HEK293 (cell line): ENCODE results near the gene SLC2A2.

Source experiments
- CTCF ChIA-PET: fragments of 350-600 bp; formaldehyde crosslinking; extraction: SDS; loops from one replicate; lab custom pipeline; 2021; ENCODE audit warnings: antibody characterized with exemption; lab: Yijun Ruan, JAX
- POLR2A ChIA-PET: fragments of 300-600 bp; formaldehyde crosslinking; extraction: SDS; loops from one replicate; lab custom pipeline; 2020; ENCODE audit warnings: antibody characterized with exemption, inconsistent platforms; lab: Yijun Ruan, JAX
- H3K27ac ChIP-seq: fragments of 200-500 bp; sonication (Bioruptor generic); 2 replicates; pipeline ENCODE4 v1.5.1; 2014; ENCODE audit warnings: low read depth, low read length, control low read depth, inconsistent platforms; ENCODE audit errors: extremely low read depth
- H3K36me3 ChIP-seq, 2 experiments: fragments of 200-500 bp in 1 of 2; sonication (Bioruptor generic) in 1 of 2; 1 replicate in 1 of 2; 2 replicates in 1 of 2; pipeline ENCODE4 v1.5.1; 2014 to 2017; ENCODE audit warnings: inconsistent platforms in 2 of 2, low read length in 2 of 2; ENCODE audit not compliant: control insufficient read depth in 2 of 2, insufficient read depth in 1 of 2
- H3K4me1 ChIP-seq: fragments of 200-500 bp; sonication (Bioruptor generic); 2 replicates; pipeline ENCODE4 v1.5.1; 2014; ENCODE audit warnings: mild to moderate bottlenecking, low read length, inconsistent platforms; ENCODE audit not compliant: control insufficient read depth, insufficient read depth
- H3K4me3 ChIP-seq: 2 replicates; pipeline ENCODE4 v1.5.1; 2011; ENCODE audit warnings: low read depth, mild to moderate bottlenecking, control low read depth, low read length, moderate library complexity
- H3K9me3 ChIP-seq: fragments of 200-500 bp; sonication (Bioruptor generic); 2 replicates; pipeline ENCODE4 v1.5.1; 2014; ENCODE audit warnings: low read depth, low read length, inconsistent platforms; ENCODE audit not compliant: control insufficient read depth, insufficient read depth
- GLIS1 ChIP-seq: fragments of 450-650 bp; formaldehyde crosslinking; IDR thresholded peaks from 2 replicates; pipeline ENCODE4 v1.5.1; 2016; ENCODE audit warnings: missing biosample characterization, missing genetic modification characterization
- HOXD13 ChIP-seq: sonication (generic); formaldehyde crosslinking; IDR thresholded peaks from 2 replicates; pipeline ENCODE4 v1.8.0; 2022; ENCODE audit warnings: missing genetic modification reagents, borderline replicate concordance
- REPIN1 ChIP-seq: fragments of 450-650 bp; formaldehyde crosslinking; IDR thresholded peaks from 2 replicates; pipeline ENCODE4 v1.5.1; 2017; ENCODE audit warnings: missing biosample characterization, missing genetic modification characterization, low read depth
- YY1 ChIP-seq: fragments of 450-650 bp; formaldehyde crosslinking; IDR thresholded peaks from 2 replicates; pipeline ENCODE4 v1.5.1; 2018; ENCODE audit warnings: missing biosample characterization, missing genetic modification characterization
- ZFHX2 ChIP-seq: fragments of 450-650 bp; formaldehyde crosslinking; conservative IDR thresholded peaks from 2 replicates; pipeline ENCODE4 v1.5.1; 2016; ENCODE audit warnings: missing biosample characterization, missing genetic modification characterization
- ZNF132 ChIP-seq: fragments of 450-650 bp; formaldehyde crosslinking; IDR thresholded peaks from 2 replicates; pipeline ENCODE4 v1.5.1; 2017; ENCODE audit warnings: missing biosample characterization, missing genetic modification characterization, borderline replicate concordance
- ZNF140 ChIP-seq: fragments of 450-650 bp; formaldehyde crosslinking; IDR thresholded peaks from 2 replicates; pipeline ENCODE4 v1.5.1; 2016; ENCODE audit warnings: missing biosample characterization, missing genetic modification characterization
- ZNF157 ChIP-seq: fragments of 450-650 bp; formaldehyde crosslinking; IDR thresholded peaks from 2 replicates; pipeline ENCODE4 v1.5.1; 2016; ENCODE audit warnings: missing biosample characterization, missing genetic modification characterization
- ZNF302 ChIP-seq: fragments of 450-650 bp; formaldehyde crosslinking; IDR thresholded peaks from 2 replicates; pipeline ENCODE4 v1.5.1; 2016; ENCODE audit warnings: missing biosample characterization, missing genetic modification characterization, low read depth
- ZNF366 ChIP-seq: fragments of 450-650 bp; formaldehyde crosslinking; conservative IDR thresholded peaks from 2 replicates; pipeline ENCODE4 v1.5.1; 2016; ENCODE audit warnings: missing biosample characterization, missing genetic modification characterization
- ZNF404 ChIP-seq: fragments of 450-650 bp; formaldehyde crosslinking; IDR thresholded peaks from 2 replicates; pipeline ENCODE4 v1.5.1; 2017; ENCODE audit warnings: missing biosample characterization, missing genetic modification characterization
- ZNF596 ChIP-seq: fragments of 450-650 bp; IDR thresholded peaks from 2 replicates; pipeline ENCODE4 v1.5.0; 2018; ENCODE audit warnings: missing biosample characterization, mild to moderate bottlenecking, missing genetic modification characterization, moderate library complexity
- ZNF621 ChIP-seq: fragments of 450-650 bp; formaldehyde crosslinking; IDR thresholded peaks from 2 replicates; pipeline ENCODE4 v1.5.1; 2017; ENCODE audit warnings: missing biosample characterization, missing genetic modification characterization
- ZNF707 ChIP-seq: fragments of 450-650 bp; formaldehyde crosslinking; IDR thresholded peaks from 2 replicates; pipeline ENCODE4 v1.5.1; 2016; ENCODE audit warnings: missing biosample characterization, missing genetic modification characterization
- ZNF792 ChIP-seq: fragments of 450-650 bp; formaldehyde crosslinking; IDR thresholded peaks from 2 replicates; pipeline ENCODE4 v1.5.1; 2016; ENCODE audit warnings: missing biosample characterization, missing genetic modification characterization
- TF ChIP-seq, protein P1 (sequence below): fragments of 450-650 bp; formaldehyde crosslinking; IDR thresholded peaks from 2 replicates; pipeline ENCODE4 v1.5.1; 2016; ENCODE audit warnings: missing biosample characterization, missing genetic modification characterization, borderline replicate concordance
- TF ChIP-seq, protein P2 (sequence below): fragments of 450-650 bp; formaldehyde crosslinking; IDR thresholded peaks from 2 replicates; pipeline ENCODE4 v1.5.1; 2016; ENCODE audit warnings: missing biosample characterization, missing genetic modification characterization
- TF ChIP-seq, protein P3 (sequence below): fragments of 450-650 bp; formaldehyde crosslinking; IDR thresholded peaks from 2 replicates; pipeline ENCODE4 v1.5.1; 2017; ENCODE audit warnings: missing biosample characterization, missing genetic modification characterization
- TF ChIP-seq, protein P4 (sequence below): fragments of 450-650 bp; formaldehyde crosslinking; IDR thresholded peaks from 2 replicates; pipeline ENCODE4 v1.5.1; 2016; ENCODE audit warnings: missing biosample characterization, missing genetic modification characterization, borderline replicate concordance

Gene SLC2A2

DNA sequence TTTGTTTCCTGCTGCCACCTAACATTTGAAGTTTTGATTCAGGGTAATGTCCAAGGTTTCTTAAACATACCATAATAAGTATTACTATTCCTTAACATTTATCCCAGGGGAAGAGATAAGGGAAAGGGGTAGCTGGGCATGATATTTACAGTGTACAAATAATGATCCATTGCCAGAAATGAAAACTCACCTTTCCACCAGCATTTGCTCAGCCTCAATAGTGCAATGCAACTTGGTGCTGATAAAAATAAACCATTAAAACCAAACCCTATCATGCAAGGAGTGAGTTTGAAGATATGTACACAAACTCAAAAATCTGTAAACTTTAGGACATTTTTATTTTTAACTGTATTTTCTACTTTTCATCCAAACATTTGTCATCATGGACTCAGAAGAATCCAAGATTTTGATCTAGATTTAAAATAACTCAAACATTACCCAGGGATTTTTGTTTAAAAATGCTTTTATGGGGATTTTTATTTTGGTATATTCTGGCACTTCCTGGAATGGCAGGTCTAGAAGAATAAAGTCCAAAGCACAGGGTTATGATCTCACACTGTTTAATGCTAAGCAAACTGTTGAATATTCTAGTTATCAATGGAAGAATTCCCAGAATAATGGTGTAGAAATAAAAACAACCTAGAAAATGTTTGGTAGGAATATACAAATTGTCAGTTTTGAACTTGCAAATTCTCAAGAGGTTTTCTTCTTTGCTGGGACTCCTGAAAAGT is 32.5 kb upstream of the SLC2A2 start:
- Histone ChIP-seq H3K36me3 (peaks cover 0 to 6% of the 10 kb centered on the region in 2 experiments; a peak in 1 of 3 replicates), H3K4me3 (no peak overlapping the region), H3K27ac (no peak overlapping the region), H3K9me3 (no peaks in the 10 kb centered on the region), H3K4me1 (no peaks in the 10 kb centered on the region)
- CTCF ChIA-PET: no interaction called here
- TF ChIP-seq, protein P1, sequence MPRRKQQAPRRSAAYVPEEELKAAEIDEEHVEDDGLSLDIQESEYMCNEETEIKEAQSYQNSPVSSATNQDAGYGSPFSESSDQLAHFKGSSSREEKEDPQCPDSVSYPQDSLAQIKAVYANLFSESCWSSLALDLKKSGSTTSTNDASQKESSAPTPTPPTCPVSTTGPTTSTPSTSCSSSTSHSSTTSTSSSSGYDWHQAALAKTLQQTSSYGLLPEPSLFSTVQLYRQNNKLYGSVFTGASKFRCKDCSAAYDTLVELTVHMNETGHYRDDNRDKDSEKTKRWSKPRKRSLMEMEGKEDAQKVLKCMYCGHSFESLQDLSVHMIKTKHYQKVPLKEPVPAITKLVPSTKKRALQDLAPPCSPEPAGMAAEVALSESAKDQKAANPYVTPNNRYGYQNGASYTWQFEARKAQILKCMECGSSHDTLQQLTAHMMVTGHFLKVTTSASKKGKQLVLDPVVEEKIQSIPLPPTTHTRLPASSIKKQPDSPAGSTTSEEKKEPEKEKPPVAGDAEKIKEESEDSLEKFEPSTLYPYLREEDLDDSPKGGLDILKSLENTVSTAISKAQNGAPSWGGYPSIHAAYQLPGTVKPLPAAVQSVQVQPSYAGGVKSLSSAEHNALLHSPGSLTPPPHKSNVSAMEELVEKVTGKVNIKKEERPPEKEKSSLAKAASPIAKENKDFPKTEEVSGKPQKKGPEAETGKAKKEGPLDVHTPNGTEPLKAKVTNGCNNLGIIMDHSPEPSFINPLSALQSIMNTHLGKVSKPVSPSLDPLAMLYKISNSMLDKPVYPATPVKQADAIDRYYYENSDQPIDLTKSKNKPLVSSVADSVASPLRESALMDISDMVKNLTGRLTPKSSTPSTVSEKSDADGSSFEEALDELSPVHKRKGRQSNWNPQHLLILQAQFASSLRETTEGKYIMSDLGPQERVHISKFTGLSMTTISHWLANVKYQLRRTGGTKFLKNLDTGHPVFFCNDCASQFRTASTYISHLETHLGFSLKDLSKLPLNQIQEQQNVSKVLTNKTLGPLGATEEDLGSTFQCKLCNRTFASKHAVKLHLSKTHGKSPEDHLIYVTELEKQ (tag by site-specific recombination): no peak
- POLR2A ChIA-PET: no interaction called here

DNA sequence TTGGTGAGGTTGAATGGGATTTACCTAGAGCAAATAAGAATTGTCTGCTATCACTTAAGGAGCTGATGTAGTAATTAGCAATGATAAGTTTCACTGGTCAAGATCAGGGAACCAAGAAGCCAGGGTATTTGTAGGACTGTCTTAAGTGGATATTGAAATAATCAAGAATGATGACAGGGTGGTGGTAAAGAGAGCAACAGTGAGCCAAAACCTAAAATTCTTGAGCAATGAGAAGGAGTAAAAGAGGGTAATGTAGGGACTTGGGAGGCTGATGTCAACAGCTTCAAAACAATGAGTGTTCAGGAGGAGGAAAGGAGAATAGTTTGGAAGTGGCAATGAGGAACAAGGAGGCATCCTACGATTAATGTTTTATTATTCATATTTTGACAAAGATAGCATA is 31.5 kb upstream of the SLC2A2 start:
- no peak overlapping the region for H3K4me3 ChIP-seq
- TF ChIP-seq REPIN1 (tag by site-specific recombination) (no peak), ZNF366 (tag by site-specific recombination) (no peak), ZNF302 (tag by site-specific recombination) (no peak), ZFHX2 (tag by site-specific recombination) (no peak), ZNF707 (tag by site-specific recombination) (no peak), ZNF792 (tag by site-specific recombination) (no peak), ZNF140 (no peak), HOXD13 (CRISPR knock-in tag) (no peak)
- TF ChIP-seq, protein P2, sequence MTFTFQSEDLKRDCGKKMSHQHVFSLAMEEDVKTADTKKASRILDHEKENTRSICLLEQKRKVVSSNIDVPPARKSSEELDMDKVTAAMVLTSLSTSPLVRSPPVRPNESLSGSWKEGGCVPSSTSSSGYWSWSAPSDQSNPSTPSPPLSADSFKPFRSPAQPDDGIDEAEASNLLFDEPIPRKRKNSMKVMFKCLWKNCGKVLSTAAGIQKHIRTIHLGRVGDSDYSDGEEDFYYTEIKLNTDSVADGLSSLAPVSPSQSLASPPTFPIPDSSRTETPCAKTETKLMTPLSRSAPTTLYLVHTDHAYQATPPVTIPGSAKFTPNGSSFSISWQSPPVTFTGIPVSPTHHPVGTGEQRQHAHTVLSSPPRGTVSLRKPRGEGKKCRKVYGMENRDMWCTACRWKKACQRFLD: no peak
- no peaks in the 10 kb centered on the region for H3K4me1 ChIP-seq
- H3K9me3 ChIP-seq: no peaks in the 10 kb centered on the region
- no peak overlapping the region for H3K27ac ChIP-seq
- CTCF ChIA-PET: interaction anchor here (0.6 kb wide), 2 partner anchors 256 to 507 kb away, joined by 3 to 4 read pairs; no protein-coding TSS in a partner anchor
- no peaks in the 10 kb centered on the region for H3K36me3 ChIP-seq
- POLR2A ChIA-PET: no interaction called here

DNA sequence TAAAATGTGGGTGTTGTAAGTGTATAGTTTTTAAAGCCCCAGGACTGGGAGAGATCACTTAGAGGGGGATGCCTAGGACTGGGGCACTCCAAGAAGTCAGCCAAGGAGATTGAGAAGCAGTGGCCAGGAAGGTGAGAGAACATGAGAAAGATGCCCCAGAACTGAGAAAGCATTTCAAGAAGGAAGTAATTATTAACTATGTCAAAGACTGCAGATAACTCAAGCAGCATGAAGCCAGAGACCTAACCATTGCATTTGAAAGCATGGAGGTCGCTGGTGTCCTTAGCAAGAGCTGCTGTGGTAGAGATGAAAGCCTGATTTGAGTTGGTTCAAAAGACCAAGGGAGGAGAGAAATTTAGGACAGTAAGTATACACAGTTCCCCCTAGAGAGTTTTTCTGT is 30.6 kb upstream of the SLC2A2 start:
- Histone ChIP-seq H3K27ac (no peak overlapping the region), H3K36me3 (no peaks in the 10 kb centered on the region), H3K9me3 (no peaks in the 10 kb centered on the region)
- POLR2A ChIA-PET: no interaction called here
- TF ChIP-seq ZNF596: no peak
- TF ChIP-seq, protein P3, sequence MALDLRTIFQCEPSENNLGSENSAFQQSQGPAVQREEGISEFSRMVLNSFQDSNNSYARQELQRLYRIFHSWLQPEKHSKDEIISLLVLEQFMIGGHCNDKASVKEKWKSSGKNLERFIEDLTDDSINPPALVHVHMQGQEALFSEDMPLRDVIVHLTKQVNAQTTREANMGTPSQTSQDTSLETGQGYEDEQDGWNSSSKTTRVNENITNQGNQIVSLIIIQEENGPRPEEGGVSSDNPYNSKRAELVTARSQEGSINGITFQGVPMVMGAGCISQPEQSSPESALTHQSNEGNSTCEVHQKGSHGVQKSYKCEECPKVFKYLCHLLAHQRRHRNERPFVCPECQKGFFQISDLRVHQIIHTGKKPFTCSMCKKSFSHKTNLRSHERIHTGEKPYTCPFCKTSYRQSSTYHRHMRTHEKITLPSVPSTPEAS (tag by site-specific recombination): no peak
- TF ChIP-seq GLIS1 (tag by site-specific recombination): no peak
- no peak for TF ChIP-seq YY1 (tag by site-specific recombination)
- TF ChIP-seq ZNF132: no peak
- TF ChIP-seq ZNF621 (tag by site-specific recombination): no peak
- TF ChIP-seq, protein P4, sequence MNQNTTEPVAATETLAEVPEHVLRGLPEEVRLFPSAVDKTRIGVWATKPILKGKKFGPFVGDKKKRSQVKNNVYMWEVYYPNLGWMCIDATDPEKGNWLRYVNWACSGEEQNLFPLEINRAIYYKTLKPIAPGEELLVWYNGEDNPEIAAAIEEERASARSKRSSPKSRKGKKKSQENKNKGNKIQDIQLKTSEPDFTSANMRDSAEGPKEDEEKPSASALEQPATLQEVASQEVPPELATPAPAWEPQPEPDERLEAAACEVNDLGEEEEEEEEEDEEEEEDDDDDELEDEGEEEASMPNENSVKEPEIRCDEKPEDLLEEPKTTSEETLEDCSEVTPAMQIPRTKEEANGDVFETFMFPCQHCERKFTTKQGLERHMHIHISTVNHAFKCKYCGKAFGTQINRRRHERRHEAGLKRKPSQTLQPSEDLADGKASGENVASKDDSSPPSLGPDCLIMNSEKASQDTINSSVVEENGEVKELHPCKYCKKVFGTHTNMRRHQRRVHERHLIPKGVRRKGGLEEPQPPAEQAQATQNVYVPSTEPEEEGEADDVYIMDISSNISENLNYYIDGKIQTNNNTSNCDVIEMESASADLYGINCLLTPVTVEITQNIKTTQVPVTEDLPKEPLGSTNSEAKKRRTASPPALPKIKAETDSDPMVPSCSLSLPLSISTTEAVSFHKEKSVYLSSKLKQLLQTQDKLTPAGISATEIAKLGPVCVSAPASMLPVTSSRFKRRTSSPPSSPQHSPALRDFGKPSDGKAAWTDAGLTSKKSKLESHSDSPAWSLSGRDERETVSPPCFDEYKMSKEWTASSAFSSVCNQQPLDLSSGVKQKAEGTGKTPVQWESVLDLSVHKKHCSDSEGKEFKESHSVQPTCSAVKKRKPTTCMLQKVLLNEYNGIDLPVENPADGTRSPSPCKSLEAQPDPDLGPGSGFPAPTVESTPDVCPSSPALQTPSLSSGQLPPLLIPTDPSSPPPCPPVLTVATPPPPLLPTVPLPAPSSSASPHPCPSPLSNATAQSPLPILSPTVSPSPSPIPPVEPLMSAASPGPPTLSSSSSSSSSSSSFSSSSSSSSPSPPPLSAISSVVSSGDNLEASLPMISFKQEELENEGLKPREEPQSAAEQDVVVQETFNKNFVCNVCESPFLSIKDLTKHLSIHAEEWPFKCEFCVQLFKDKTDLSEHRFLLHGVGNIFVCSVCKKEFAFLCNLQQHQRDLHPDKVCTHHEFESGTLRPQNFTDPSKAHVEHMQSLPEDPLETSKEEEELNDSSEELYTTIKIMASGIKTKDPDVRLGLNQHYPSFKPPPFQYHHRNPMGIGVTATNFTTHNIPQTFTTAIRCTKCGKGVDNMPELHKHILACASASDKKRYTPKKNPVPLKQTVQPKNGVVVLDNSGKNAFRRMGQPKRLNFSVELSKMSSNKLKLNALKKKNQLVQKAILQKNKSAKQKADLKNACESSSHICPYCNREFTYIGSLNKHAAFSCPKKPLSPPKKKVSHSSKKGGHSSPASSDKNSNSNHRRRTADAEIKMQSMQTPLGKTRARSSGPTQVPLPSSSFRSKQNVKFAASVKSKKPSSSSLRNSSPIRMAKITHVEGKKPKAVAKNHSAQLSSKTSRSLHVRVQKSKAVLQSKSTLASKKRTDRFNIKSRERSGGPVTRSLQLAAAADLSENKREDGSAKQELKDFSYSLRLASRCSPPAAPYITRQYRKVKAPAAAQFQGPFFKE (tag by site-specific recombination): no peak
- TF ChIP-seq ZNF157 (tag by site-specific recombination): no peak
- no peak for TF ChIP-seq ZNF404 (tag by site-specific recombination)
- TF ChIP-seq, all 188 proteins: peak for 0
- CTCF ChIA-PET: no interaction called here
- H3K4me3 ChIP-seq: no peak overlapping the region
- no peaks in the 10 kb centered on the region for H3K4me1 ChIP-seq
